Neural progenitor cell (in vitro differentiated cells): ENCODE measurements around the gene PRR16. TPM values are rescaled to one million over a fixed set of nuclear protein-coding genes. Genes with fewer than 3 reads are reported as not detected.
"Not testable (repeated sequence)": the region's sequence is repeated elsewhere in the genome, so short reads cannot be mapped to it uniquely, and the experiment has no call there.

Source experiments
- DNase-seq: peaks from one replicate; pipeline ENCODE4 v3.0.0-alpha.2; 2016; ENCODE audit warnings: low spot score
- H2AFZ ChIP-seq: fragments of 200-600 bp; sonication (generic); replicated peaks from 2 replicates; pipeline ENCODE4 v1.6.1; 2016; ENCODE audit warnings: antibody characterized with exemption
- H3F3A ChIP-seq: fragments of 200-600 bp; sonication (generic); 2 replicates; pipeline ENCODE4 v1.6.1; 2016; ENCODE audit warnings: antibody characterized with exemption, low read depth
- H3K27ac ChIP-seq: fragments of 200-600 bp; sonication (generic); 2 replicates; pipeline ENCODE4 v1.5.1; 2016; ENCODE audit warnings: mild to moderate bottlenecking
- H3K27me3 ChIP-seq: fragments of 200-600 bp; sonication (generic); 2 replicates; pipeline ENCODE4 v1.6.1; 2016; ENCODE audit warnings: mild to moderate bottlenecking, moderate library complexity
- H3K36me3 ChIP-seq: fragments of 200-600 bp; sonication (generic); 2 replicates; pipeline ENCODE4 v1.5.1; 2016
- H3K4me1 ChIP-seq: fragments of 200-600 bp; sonication (generic); 2 replicates; pipeline ENCODE4 v1.6.1; 2016; ENCODE audit warnings: mixed run types
- H3K4me2 ChIP-seq: fragments of 200-600 bp; sonication (generic); 2 replicates; pipeline ENCODE4 v1.6.1; 2016
- H3K4me3 ChIP-seq: fragments of 200-600 bp; sonication (generic); 2 replicates; pipeline ENCODE4 v1.5.1; 2016
- H3K79me2 ChIP-seq: fragments of 200-600 bp; sonication (generic); 2 replicates; pipeline ENCODE4 v1.6.1; 2016; ENCODE audit warnings: low read depth
- H3K9ac ChIP-seq: fragments of 200-600 bp; sonication (generic); 2 replicates; pipeline ENCODE4 v1.6.1; 2016
- H3K9me3 ChIP-seq: fragments of 200-600 bp; sonication (generic); 2 replicates; pipeline ENCODE4 v1.5.1; 2016; ENCODE audit warnings: low read depth
- H4K20me1 ChIP-seq: fragments of 200-600 bp; sonication (generic); 2 replicates; pipeline ENCODE4 v1.6.1; 2016; ENCODE audit warnings: low read depth
- H3K27ac Mint-ChIP-seq: 3 replicates; pipeline ENCODE4 v1.8.0; 2021; ENCODE audit warnings: mixed read lengths
- H3K27me3 Mint-ChIP-seq: 2 replicates; pipeline ENCODE4 v1.8.0; 2022; ENCODE audit warnings: low read depth, mild to moderate bottlenecking, inconsistent platforms, moderate library complexity, mixed read lengths; ENCODE audit not compliant: insufficient read depth
- H3K36me3 Mint-ChIP-seq: 3 replicates; pipeline ENCODE4 v1.8.0; 2021; ENCODE audit warnings: mixed read lengths
- H3K4me1 Mint-ChIP-seq: 3 replicates; pipeline ENCODE4 v1.8.0; 2021; ENCODE audit warnings: mixed read lengths
- H3K4me3 Mint-ChIP-seq: 3 replicates; pipeline ENCODE4 v1.8.0; 2021; ENCODE audit warnings: mild to moderate bottlenecking, moderate library complexity, mixed read lengths
- H3K9me3 Mint-ChIP-seq: 3 replicates; pipeline ENCODE4 v1.8.0; 2020; ENCODE audit warnings: mixed read lengths
- EZH2 ChIP-seq: fragments of 200-600 bp; sonication (generic); IDR thresholded peaks from 2 replicates; pipeline ENCODE4 v1.6.1; 2017; ENCODE audit warnings: antibody characterized with exemption, mild to moderate bottlenecking, moderate library complexity
- EZH2phosphoT487 ChIP-seq: fragments of 200-600 bp; sonication (generic); IDR thresholded peaks from 2 replicates; pipeline ENCODE4 v1.6.1; 2017; ENCODE audit warnings: antibody characterized with exemption
- total RNA-seq: library from RNA; depleted of rRNA; stranded (reverse); fragments of >200 nt; gene quantifications from 2 replicates; pipeline ENCODE4 v1.2.3, GENCODE V29; 2015; ENCODE audit warnings: low replicate concordance
- TF ChIP-seq, protein P1 (sequence below): fragments of 200-600 bp; sonication (generic); IDR thresholded peaks from 2 replicates; pipeline ENCODE4 v1.5.1; 2017; ENCODE audit warnings: antibody characterized with exemption, mild to moderate bottlenecking

Gene PRR16
- total RNA-seq, 1 donor from 2014 or later: not detected

DNA sequence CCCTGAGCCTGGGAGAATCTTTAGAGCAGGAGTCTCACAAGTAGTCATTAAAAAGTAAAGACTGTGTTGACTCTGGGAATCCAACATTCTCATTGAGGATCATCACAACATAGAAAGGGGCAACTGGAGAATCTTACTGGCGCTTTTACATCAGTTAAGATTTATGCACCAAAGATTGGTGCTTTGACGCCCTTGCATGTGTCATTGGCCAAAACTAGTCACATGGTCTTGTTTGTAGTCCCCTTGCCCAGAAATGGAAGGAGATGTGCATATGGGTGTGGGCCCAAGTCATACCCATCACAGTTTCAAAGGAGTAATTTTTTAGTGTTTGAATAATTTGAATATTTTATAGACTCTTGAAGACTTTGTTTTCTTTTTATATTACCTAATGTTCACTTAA, 228.2 kb downstream of the PRR16 start:
- Histone ChIP-seq H3K9ac (no peak overlapping the region), H3K4me2 (no peak overlapping the region), H3K79me2 (no peaks in the 10 kb centered on the region), H3F3A (no peaks in the 10 kb centered on the region), H2AFZ (no peak overlapping the region), H3K36me3 (no peaks in the 10 kb centered on the region), H3K27me3 (no peaks in the 10 kb centered on the region), H3K4me1 (no peaks in the 10 kb centered on the region), H3K9me3 (no peaks in the 10 kb centered on the region), H3K4me3 (no peak overlapping the region), H3K27ac (no peak overlapping the region), H4K20me1 (no peaks in the 10 kb centered on the region)
- Mint-ChIP-seq H3K9me3 (no peaks in the 10 kb centered on the region), H3K27ac (no peak overlapping the region), H3K36me3 (no peaks in the 10 kb centered on the region), H3K4me3 (no peak overlapping the region), H3K4me1 (no peaks in the 10 kb centered on the region), H3K27me3 (no peaks in the 10 kb centered on the region)
- no peak for TF ChIP-seq EZH2phosphoT487
- TF ChIP-seq, protein P1, sequence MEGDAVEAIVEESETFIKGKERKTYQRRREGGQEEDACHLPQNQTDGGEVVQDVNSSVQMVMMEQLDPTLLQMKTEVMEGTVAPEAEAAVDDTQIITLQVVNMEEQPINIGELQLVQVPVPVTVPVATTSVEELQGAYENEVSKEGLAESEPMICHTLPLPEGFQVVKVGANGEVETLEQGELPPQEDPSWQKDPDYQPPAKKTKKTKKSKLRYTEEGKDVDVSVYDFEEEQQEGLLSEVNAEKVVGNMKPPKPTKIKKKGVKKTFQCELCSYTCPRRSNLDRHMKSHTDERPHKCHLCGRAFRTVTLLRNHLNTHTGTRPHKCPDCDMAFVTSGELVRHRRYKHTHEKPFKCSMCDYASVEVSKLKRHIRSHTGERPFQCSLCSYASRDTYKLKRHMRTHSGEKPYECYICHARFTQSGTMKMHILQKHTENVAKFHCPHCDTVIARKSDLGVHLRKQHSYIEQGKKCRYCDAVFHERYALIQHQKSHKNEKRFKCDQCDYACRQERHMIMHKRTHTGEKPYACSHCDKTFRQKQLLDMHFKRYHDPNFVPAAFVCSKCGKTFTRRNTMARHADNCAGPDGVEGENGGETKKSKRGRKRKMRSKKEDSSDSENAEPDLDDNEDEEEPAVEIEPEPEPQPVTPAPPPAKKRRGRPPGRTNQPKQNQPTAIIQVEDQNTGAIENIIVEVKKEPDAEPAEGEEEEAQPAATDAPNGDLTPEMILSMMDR: no peak
- TF ChIP-seq EZH2: no peak
- no peak for DNase-seq

DNA sequence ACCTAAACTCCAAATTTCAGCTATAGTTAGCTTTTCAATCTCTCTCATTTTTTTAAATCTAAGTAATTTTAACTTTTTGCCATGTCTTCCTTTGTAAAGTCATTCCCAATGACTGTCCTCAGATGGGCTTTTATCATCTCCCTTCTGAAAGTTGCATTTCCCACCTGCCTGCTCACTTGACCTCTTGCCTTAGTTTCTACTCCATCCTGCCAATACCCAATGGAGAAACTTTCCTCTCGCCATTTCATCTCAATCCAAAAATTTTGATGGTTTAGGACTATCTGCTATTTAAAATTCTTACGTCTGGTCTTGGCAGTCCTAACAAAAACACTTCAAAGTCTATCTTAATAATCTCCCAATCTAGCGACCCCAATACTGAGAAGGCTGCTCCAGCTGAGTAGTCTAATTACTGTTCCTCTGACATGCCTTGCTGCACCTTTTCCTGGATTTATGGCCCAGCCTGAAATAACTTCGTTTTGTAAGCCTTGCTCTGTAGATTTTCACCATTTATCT, 231.3 kb downstream of the PRR16 start:
- H3K36me3 ChIP-seq: no peaks in the 10 kb centered on the region
- no peaks in the 10 kb centered on the region for H3F3A ChIP-seq
- H3K36me3 Mint-ChIP-seq: no peaks in the 10 kb centered on the region
- H4K20me1 ChIP-seq: no peaks in the 10 kb centered on the region
- no peaks in the 10 kb centered on the region for H3K4me1 Mint-ChIP-seq
- H3K27ac Mint-ChIP-seq: no peak overlapping the region
- no peaks in the 10 kb centered on the region for H3K9me3 Mint-ChIP-seq
- no peak overlapping the region for H3K4me3 Mint-ChIP-seq
- H3K27me3 ChIP-seq: no peaks in the 10 kb centered on the region
- no peak overlapping the region for H3K4me2 ChIP-seq
- H3K9me3 ChIP-seq: no peaks in the 10 kb centered on the region
- no peaks in the 10 kb centered on the region for H3K4me1 ChIP-seq
- H3K4me3 ChIP-seq: no peak overlapping the region
- no peak for DNase-seq
- H3K27ac ChIP-seq: no peak overlapping the region
- H3K9ac ChIP-seq: no peak overlapping the region
- TF ChIP-seq, protein P1: no peak
- TF ChIP-seq EZH2phosphoT487: no peak
- TF ChIP-seq EZH2: no peak
- H3K79me2 ChIP-seq: no peaks in the 10 kb centered on the region
- H3K27me3 Mint-ChIP-seq: no peaks in the 10 kb centered on the region
- H2AFZ ChIP-seq: no peak overlapping the region

DNA sequence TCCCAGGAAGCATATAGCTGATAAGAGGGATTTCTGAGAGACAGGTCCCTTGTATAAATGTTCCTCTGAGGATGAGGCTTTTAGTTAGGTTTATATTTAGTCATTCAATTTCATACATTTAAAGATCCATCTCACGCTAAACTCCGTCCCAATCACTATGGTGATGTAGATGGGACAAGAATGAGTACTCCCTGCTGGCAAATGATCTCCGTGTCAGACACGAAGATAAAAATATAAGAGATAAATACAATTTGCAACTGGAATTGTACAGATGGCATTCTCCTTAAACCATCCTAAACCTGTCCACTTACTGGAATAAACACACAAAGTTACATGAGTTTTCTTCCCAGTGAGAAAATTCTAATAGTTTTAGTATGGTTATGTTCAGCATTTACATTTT, 233.0 kb downstream of the PRR16 start:
- Histone ChIP-seq H2AFZ (no peak overlapping the region), H4K20me1 (no peaks in the 10 kb centered on the region), H3K4me1 (no peaks in the 10 kb centered on the region), H3K9ac (no peak overlapping the region), H3K4me3 (no peak overlapping the region), H3F3A (no peaks in the 10 kb centered on the region), H3K9me3 (no peaks in the 10 kb centered on the region), H3K4me2 (no peak overlapping the region), H3K36me3 (no peaks in the 10 kb centered on the region), H3K27ac (no peak overlapping the region), H3K79me2 (no peaks in the 10 kb centered on the region), H3K27me3 (peaks cover 13% of the 10 kb centered on the region)
- Mint-ChIP-seq H3K27me3 (peaks cover 4% of the 10 kb centered on the region), H3K9me3 (no peaks in the 10 kb centered on the region), H3K4me3 (no peak overlapping the region), H3K4me1 (no peaks in the 10 kb centered on the region), H3K27ac (no peak overlapping the region), H3K36me3 (no peaks in the 10 kb centered on the region)
- TF ChIP-seq, protein P1: no peak
- TF ChIP-seq EZH2: no peak
- TF ChIP-seq EZH2phosphoT487: no peak
- DNase-seq: no peak

DNA sequence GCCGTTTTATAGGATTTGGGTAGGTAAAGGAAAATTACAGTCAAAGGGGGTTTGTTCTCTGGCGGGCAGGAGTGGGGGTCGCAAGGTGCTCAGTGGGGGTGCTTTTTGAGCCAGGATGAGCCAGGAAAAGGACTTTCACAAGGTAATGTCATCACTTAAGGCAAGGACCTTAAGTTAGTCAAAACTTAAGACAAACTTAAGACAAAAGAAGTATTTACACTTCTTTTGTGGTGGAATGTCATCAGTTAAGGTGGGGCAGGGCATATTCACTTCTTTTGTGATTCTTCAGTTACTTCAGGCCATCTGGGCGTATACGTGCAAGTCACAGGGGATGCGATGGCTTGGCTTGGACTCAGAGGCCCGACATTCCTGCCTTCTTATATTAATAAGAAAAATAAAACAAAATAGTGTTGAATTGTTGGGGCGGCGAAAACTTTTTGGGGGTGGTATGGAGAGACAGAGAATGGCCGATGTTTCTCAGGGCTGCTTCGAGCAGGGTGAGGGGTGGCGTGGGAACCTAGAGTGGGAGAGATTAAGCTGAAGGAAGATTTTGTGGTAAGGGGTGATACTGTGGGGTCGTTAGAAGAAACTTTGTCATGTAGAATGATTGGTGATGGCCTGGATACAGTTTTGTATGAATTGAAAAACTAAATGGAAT, 233.7 kb downstream of the PRR16 start:
- not testable (repeated sequence) for H2AFZ ChIP-seq, H3K9me3 Mint-ChIP-seq, H3K4me1 ChIP-seq, H3K36me3 Mint-ChIP-seq, DNase-seq, H3K27ac Mint-ChIP-seq, H3K27me3 Mint-ChIP-seq, H3F3A ChIP-seq, H3K36me3 ChIP-seq, H3K9ac ChIP-seq, H3K4me1 Mint-ChIP-seq, H3K4me3 ChIP-seq, H3K4me3 Mint-ChIP-seq, H3K4me2 ChIP-seq, H3K27ac ChIP-seq, H3K79me2 ChIP-seq, H3K9me3 ChIP-seq, H4K20me1 ChIP-seq
- H3K27me3 ChIP-seq: peaks cover 20% of the 10 kb centered on the region

DNA sequence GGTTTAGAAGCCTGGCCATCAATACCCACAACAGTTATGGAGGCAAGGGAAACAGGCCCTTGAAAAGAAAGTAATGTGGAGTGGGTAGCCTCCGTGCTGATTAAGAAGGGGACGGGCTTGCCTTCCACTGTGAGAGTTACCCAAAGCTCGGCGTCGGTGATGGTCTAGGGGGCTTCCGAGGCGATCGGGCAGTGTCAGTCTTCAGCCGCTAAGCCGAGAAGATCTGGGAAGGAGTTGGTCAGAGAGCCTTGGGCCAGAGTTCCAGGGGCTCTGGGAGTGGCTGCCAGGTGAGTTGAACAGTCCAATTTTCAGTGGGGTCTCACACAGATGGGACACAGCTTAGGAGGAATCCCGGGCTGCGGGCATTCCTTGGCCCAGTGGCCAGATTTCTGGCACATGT, 236.6 kb downstream of the PRR16 start:
- H3K4me1 ChIP-seq: peaks cover 18% of the 10 kb centered on the region
- H3K9me3 Mint-ChIP-seq, H3K27me3 Mint-ChIP-seq, H3K79me2 ChIP-seq, H3K27ac ChIP-seq, H3F3A ChIP-seq, H3K9me3 ChIP-seq, H2AFZ ChIP-seq, H3K27ac Mint-ChIP-seq, H4K20me1 ChIP-seq, H3K4me3 ChIP-seq, H3K4me3 Mint-ChIP-seq, H3K36me3 ChIP-seq, DNase-seq, H3K9ac ChIP-seq, H3K36me3 Mint-ChIP-seq, H3K4me1 Mint-ChIP-seq, H3K4me2 ChIP-seq: not testable (repeated sequence)
- H3K27me3 ChIP-seq: peaks cover 33% of the 10 kb centered on the region
